ENCODE results near the gene KLHDC9. TPM values are rescaled to one million over a fixed set of nuclear protein-coding genes. Genes with fewer than 3 reads are reported as not detected.
A peak's percentile ranks its signal among the peaks of the same experiment; 100 is the strongest.
"Not testable (repeated sequence)": the region's sequence is repeated elsewhere in the genome, so short reads cannot be mapped to it uniquely, and the experiment has no call there.

KLHDC9 gene
- total RNA-seq, 1 donor from 2014 or later, result 3.2 TPM

GRCh38 chr1:161054805-161055204 is 43.4 kb upstream of the KLHDC9 start:
- H3K27me3 ChIP-seq, result no peaks in the 10 kb centered on the region
- intact Hi-C loops (cut with DNase I), result no loop called here
- H3K4me1 ChIP-seq, result no peaks in the 10 kb centered on the region
- DNase-seq (no peak), ATAC-seq (peak; percentile 47)
- no peak overlapping the region for H3K4me3 ChIP-seq
- no peaks in the 10 kb centered on the region for H3K9me3 ChIP-seq
- H3K36me3 ChIP-seq, result peaks cover 4% of the 10 kb centered on the region
- TF ChIP-seq, protein P1, sequence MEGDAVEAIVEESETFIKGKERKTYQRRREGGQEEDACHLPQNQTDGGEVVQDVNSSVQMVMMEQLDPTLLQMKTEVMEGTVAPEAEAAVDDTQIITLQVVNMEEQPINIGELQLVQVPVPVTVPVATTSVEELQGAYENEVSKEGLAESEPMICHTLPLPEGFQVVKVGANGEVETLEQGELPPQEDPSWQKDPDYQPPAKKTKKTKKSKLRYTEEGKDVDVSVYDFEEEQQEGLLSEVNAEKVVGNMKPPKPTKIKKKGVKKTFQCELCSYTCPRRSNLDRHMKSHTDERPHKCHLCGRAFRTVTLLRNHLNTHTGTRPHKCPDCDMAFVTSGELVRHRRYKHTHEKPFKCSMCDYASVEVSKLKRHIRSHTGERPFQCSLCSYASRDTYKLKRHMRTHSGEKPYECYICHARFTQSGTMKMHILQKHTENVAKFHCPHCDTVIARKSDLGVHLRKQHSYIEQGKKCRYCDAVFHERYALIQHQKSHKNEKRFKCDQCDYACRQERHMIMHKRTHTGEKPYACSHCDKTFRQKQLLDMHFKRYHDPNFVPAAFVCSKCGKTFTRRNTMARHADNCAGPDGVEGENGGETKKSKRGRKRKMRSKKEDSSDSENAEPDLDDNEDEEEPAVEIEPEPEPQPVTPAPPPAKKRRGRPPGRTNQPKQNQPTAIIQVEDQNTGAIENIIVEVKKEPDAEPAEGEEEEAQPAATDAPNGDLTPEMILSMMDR (IDR thresholded peaks at IDR 0.05), result peak; percentile 25
- no peak overlapping the region for H3K27ac ChIP-seq

DNA sequence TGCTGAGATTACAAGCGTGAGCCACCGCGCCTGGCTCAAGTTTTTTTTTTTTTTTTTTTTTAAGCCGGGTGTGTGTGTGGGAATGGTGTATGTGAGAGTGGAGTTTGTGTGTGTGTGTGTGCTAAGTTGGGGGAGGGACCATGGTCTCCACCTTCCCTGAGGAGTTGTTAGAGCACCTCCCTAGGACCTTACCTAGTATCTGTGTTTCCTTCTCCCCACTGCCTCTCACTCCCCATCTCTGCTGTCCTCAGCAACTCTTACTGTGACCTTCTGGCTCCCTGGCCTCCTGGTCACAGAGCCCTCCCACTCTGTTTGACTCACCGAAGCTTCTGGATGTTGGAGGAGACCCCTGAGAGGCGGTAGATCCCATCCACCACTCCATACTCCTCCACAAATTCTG is 38.9 kb upstream of the KLHDC9 start:
- Histone ChIP-seq H3K36me3 (peaks cover 4% of the 10 kb centered on the region), H3K4me3 (no peak overlapping the region), H3K4me1 (no peaks in the 10 kb centered on the region), H3K27ac (no peak overlapping the region), H3K27me3 (no peaks in the 10 kb centered on the region), H3K9me3 (no peaks in the 10 kb centered on the region)
- intact Hi-C loops (cut with DNase I), result no loop called here
- TF ChIP-seq, protein P1 (IDR thresholded peaks at IDR 0.05), result no peak
- ATAC-seq (no peak), DNase-seq (no peak)

GRCh38 chr1:161061419-161061818 is 36.7 kb upstream of the KLHDC9 start:
- no peaks in the 10 kb centered on the region for H3K9me3 ChIP-seq
- intact Hi-C loops (cut with DNase I), result no loop called here
- H3K4me1 ChIP-seq, result no peaks in the 10 kb centered on the region
- H3K27ac ChIP-seq, result no peak overlapping the region
- H3K36me3 ChIP-seq, result no peaks in the 10 kb centered on the region
- DNase-seq, result no peak
- TF ChIP-seq, protein P1 (IDR thresholded peaks at IDR 0.05), result no peak
- H3K27me3 ChIP-seq, result no peaks in the 10 kb centered on the region
- ATAC-seq, result no peak
- H3K4me3 ChIP-seq, result no peak overlapping the region

DNA sequence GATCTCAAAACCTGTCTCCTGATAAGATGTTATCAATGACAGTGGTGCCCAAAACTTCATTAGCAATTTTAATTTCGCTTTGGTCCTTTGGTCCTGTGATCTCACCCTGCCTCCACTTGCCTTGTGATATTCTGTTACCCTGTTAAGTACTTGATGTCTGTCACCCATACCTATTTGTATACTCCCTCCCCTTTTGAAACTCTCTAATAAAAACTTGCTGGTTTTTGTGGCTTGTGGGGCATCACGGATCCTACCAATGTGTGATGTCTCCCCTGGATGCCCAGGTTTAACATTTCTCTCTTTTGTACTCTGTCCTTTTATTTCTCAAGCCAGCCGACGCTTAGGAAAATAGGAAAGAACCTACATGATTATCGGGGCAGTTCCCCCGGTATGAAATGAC is 34.2 kb upstream of the KLHDC9 start:
- H3K9me3 ChIP-seq; intact Hi-C loops (cut with DNase I); H3K27me3 ChIP-seq; H3K27ac ChIP-seq; ATAC-seq; H3K4me1 ChIP-seq; H3K4me3 ChIP-seq; DNase-seq; H3K36me3 ChIP-seq: not testable (repeated sequence)

- H3K36me3 ChIP-seq; ATAC-seq; DNase-seq; H3K27me3 ChIP-seq; intact Hi-C loops (cut with DNase I); H3K27ac ChIP-seq; H3K4me3 ChIP-seq; H3K4me1 ChIP-seq; H3K9me3 ChIP-seq: not testable (repeated sequence)
These were observed 32.5 kb upstream of the KLHDC9 start for GRCh38 chr1:161065681-161066080.

DNA sequence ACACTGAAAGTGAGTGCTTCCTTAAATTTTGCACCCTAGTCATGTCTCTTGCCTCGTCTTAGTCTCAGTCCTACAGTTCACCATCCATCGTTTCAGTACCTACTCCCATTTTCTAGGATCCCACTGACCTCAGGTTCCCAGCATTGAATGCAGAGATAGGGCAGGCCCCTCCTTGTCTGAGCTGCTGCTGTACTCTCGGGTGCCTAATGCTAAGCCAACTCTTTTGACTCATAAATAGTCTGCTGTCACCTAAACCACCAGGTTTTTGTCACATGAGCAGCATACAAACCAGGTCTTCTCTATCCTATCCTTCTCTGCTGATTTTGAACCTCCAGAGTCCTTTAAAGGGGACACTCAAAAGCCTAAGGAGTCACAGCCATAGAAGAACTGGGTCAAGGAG is 31.5 kb upstream of the KLHDC9 start:
- H3K4me3 ChIP-seq, result no peak overlapping the region
- intact Hi-C loops (cut with DNase I), result no loop called here
- TF ChIP-seq, protein P1 (IDR thresholded peaks at IDR 0.05), result no peak

More for the DNA sequence above, 31.5 kb upstream of the KLHDC9 start:
- Histone ChIP-seq H3K36me3 (no peaks in the 10 kb centered on the region), H3K9me3 (no peaks in the 10 kb centered on the region), H3K27ac (no peak overlapping the region), H3K27me3 (no peaks in the 10 kb centered on the region), H3K4me1 (no peaks in the 10 kb centered on the region)
- DNase-seq, result no peak
- no peak for ATAC-seq

All from upper lobe of right lung (tissue), 1 donor.